Lung microvascular endothelial cell (primary cell): ENCODE results near the gene PCDHAC2. TPM values are rescaled to one million over a fixed set of nuclear protein-coding genes. Genes with fewer than 3 reads are reported as not detected.

Experiments used
- DNase-seq, 2 donors: peaks; one replicate each; pipeline versions ENCODE4 v3.0.0 to v3.0.0-alpha.2; 2010; ENCODE audit warnings: low read depth in 2 of 2
- total RNA-seq: library from RNA; depleted of rRNA; stranded (reverse); fragments of >200 nt; gene quantifications from 2 replicates; pipeline ENCODE4 v1.2.1, GENCODE V29; 2014

The PCDHAC2 gene
- total RNA-seq, result 0.20 and 0.22 TPM in 2 replicates

GRCh38 chr5:140966293-140967225 lies at the start of gene PCDHAC2:
Gene PCDHAC2 (plus strand): TSS chr5:140966476. CDS start chr5:140966767, 291 bp downstream.
- peak; percentile 11 to 31 for DNase-seq

GRCh38 chr5:140923601-140924000 lies 42.7 kb upstream of the PCDHAC2 start:
- no peak for DNase-seq

GRCh38 chr5:140925806-140926442 lies 40.4 kb upstream of the PCDHAC2 start, which contains the start of gene PCDHAC1:
Gene PCDHAC1 (plus strand): TSS chr5:140926299. CDS start chr5:140926893, 594 bp downstream.
- no peak for DNase-seq

- peak; percentile 57 to 75 for DNase-seq
Measured at GRCh38 chr5:140926443-140927227, 39.6 kb upstream of the PCDHAC2 start.

- no peak for DNase-seq
Measured at GRCh38 chr5:140927228-140927573, 39.1 kb upstream of the PCDHAC2 start.

GRCh38 chr5:140934964-140935606 lies 31.2 kb upstream of the PCDHAC2 start:
- no peak for DNase-seq

GRCh38 chr5:140946578-140946977 lies 19.7 kb upstream of the PCDHAC2 start:
- DNase-seq, result no peak

- DNase-seq, result no peak
Measured at GRCh38 chr5:140951636-140952035, 14.6 kb upstream of the PCDHAC2 start.

GRCh38 chr5:140953234-140953633 lies 13.0 kb upstream of the PCDHAC2 start:
- no peak for DNase-seq

- no peak for DNase-seq
Measured at GRCh38 chr5:140962190-140962589, 4.1 kb upstream of the PCDHAC2 start.

GRCh38 chr5:140964356-140964755 lies 1.9 kb upstream of the PCDHAC2 start:
- no peak for DNase-seq

- no peak for DNase-seq
Measured at GRCh38 chr5:140965905-140966292, 377 bp upstream of the PCDHAC2 start.

GRCh38 chr5:140967226-140967893 lies 1.1 kb downstream of the PCDHAC2 start:
- DNase-seq, result no peak

GRCh38 chr5:140969880-140970279 lies 3.6 kb downstream of the PCDHAC2 start:
- no peak for DNase-seq

GRCh38 chr5:140973550-140973949 lies 7.3 kb downstream of the PCDHAC2 start:
- DNase-seq, result no peak

- DNase-seq, result no peak
Measured at GRCh38 chr5:140977003-140977402, 10.7 kb downstream of the PCDHAC2 start.

- DNase-seq, result peak in 1 of 2 donors; percentile 6
Measured at GRCh38 chr5:140978260-140978659, 12.0 kb downstream of the PCDHAC2 start.

- DNase-seq, result no peak
Measured at GRCh38 chr5:140978983-140979382, 12.7 kb downstream of the PCDHAC2 start.

- no peak for DNase-seq
Measured at GRCh38 chr5:140982083-140982716, 15.9 kb downstream of the PCDHAC2 start.

- DNase-seq, result no peak
Measured at GRCh38 chr5:140986117-140986521, 19.8 kb downstream of the PCDHAC2 start.
